H1 (cell line): ENCODE measurements around the gene BAX. TPM values are rescaled to one million over a fixed set of nuclear protein-coding genes. Genes with fewer than 3 reads are reported as not detected.

ENCODE experiments used
- CTCF ChIA-PET: fragments of 300-600 bp; sonication (Branson Sonifier 250); formaldehyde crosslinking; loops from one replicate; lab custom pipeline; 2021; ENCODE audit not compliant: partially characterized antibody; lab: Charles Lee
- POLR2A ChIA-PET: fragments of 300-600 bp; sonication (Branson Sonifier 250); formaldehyde crosslinking; loops from one replicate; lab custom pipeline; 2021; ENCODE audit warnings: inconsistent platforms; ENCODE audit not compliant: partially characterized antibody; lab: Charles Lee
- DNase-seq, 2 experiments: peaks; one replicate each; pipeline versions ENCODE4 v3.0.0 to v3.0.0-alpha.2; 2010 to 2022; ENCODE audit warnings: low spot score in 2 of 2, low read depth in 1 of 2, mixed read lengths in 1 of 2
- FAIRE-seq: peaks from 2 replicates; lab custom pipeline; 2011; peaks lifted over from hg19 to GRCh38; lab: Jason Lieb, UNC
- H2AFZ ChIP-seq: 2 replicates; pipeline ENCODE4 v1.8.1; 2012; ENCODE audit warnings: low read length, inconsistent platforms
- H2AK5ac ChIP-seq: 2 replicates; pipeline ENCODE4 v1.6.1; 2013; ENCODE audit warnings: low read depth, low read length
- H2BK120ac ChIP-seq: replicated peaks from 2 replicates; pipeline ENCODE3; 2013; ENCODE audit warnings: low read depth, low read length, inconsistent platforms
- H2BK12ac ChIP-seq: 2 replicates; pipeline ENCODE4 v1.6.1; 2013; ENCODE audit warnings: low read depth, low read length
- H2BK15ac ChIP-seq: 2 replicates; pipeline ENCODE4 v1.6.1; 2013; ENCODE audit warnings: low read length
- H2BK20ac ChIP-seq: 2 replicates; pipeline ENCODE4 v1.6.1; 2013; ENCODE audit warnings: low read length
- H2BK5ac ChIP-seq: 2 replicates; pipeline ENCODE4 v1.6.1; 2013; ENCODE audit warnings: low read depth, low read length
- H3K14ac ChIP-seq: 2 replicates; pipeline ENCODE4 v1.6.1; 2013; ENCODE audit warnings: inconsistent platforms; ENCODE audit not compliant: insufficient read length
- H3K18ac ChIP-seq: 2 replicates; pipeline ENCODE4 v1.6.1; 2013; ENCODE audit warnings: low read length; ENCODE audit errors: extremely low read depth
- H3K23ac ChIP-seq: 2 replicates; pipeline ENCODE4 v1.6.1; 2013; ENCODE audit warnings: inconsistent platforms; ENCODE audit not compliant: insufficient read length
- H3K23me2 ChIP-seq: 2 replicates; pipeline ENCODE4 v1.6.1; 2013; ENCODE audit warnings: low read depth, low read length
- H3K27ac ChIP-seq: 2 replicates; pipeline ENCODE4 v1.6.1; 2011; ENCODE audit warnings: low read depth, low read length, inconsistent platforms
- H3K27me3 ChIP-seq, 4 experiments: replicated peaks in 1 of 4; 1 replicate in 1 of 4; 2 replicates in 3 of 4; pipeline versions ENCODE4 v1.6.1 to v1.8.1; 2011 to 2013; ENCODE audit warnings: low read length in 3 of 4, mild to moderate bottlenecking in 3 of 4, inconsistent platforms in 2 of 4, mixed read lengths in 2 of 4, moderate library complexity in 1 of 4; ENCODE audit not compliant: control insufficient read depth in 3 of 4, insufficient read depth in 3 of 4; ENCODE audit errors: extremely low read depth in 1 of 4
- H3K36me3 ChIP-seq, 4 experiments: 2 replicates each; pipeline versions ENCODE4 v1.6.1 to v1.8.1; 2011 to 2013; ENCODE audit warnings: mild to moderate bottlenecking in 4 of 4, low read length in 3 of 4, moderate library complexity in 2 of 4, control low read depth in 1 of 4, inconsistent platforms in 1 of 4; ENCODE audit not compliant: insufficient read depth in 4 of 4, control insufficient read depth in 2 of 4
- H3K4ac ChIP-seq: replicated peaks from 2 replicates; pipeline ENCODE3; 2013; ENCODE audit warnings: low read length, low read depth, mixed read lengths, inconsistent platforms; ENCODE audit not compliant: insufficient read length
- H3K4me1 ChIP-seq, 4 experiments: replicated peaks in 1 of 4; 1 replicate in 1 of 4; 2 replicates in 3 of 4; pipeline versions ENCODE4 v1.6.1 to v1.8.1; 2011 to 2013; ENCODE audit warnings: low read length in 3 of 4, inconsistent platforms in 2 of 4, mixed read lengths in 1 of 4; ENCODE audit not compliant: insufficient read depth in 4 of 4, control insufficient read depth in 3 of 4
- H3K4me2 ChIP-seq, 2 experiments: 2 replicates each; pipeline versions ENCODE4 v1.6.1 to v1.8.1; 2011 to 2013; ENCODE audit warnings: low read depth in 2 of 2, low read length in 2 of 2, control low read depth in 1 of 2, inconsistent platforms in 1 of 2, mild to moderate bottlenecking in 1 of 2; ENCODE audit not compliant: insufficient read depth in 1 of 2
- H3K4me3 ChIP-seq, 4 experiments: fragments of 200-600, 300-600 bp in 1 of 4; sonication (generic), shearing (Covaris generic), sonication (Bioruptor Twin) in 1 of 4; 2 replicates each; pipeline versions ENCODE4 v1.5.1 to v1.8.1; 2011 to 2016; ENCODE audit warnings: low read length in 4 of 4, low read depth in 3 of 4, control low read depth in 2 of 4, inconsistent platforms in 2 of 4, mild to moderate bottlenecking in 2 of 4, mixed read lengths in 1 of 4, moderate library complexity in 1 of 4; ENCODE audit not compliant: insufficient read depth in 2 of 4; ENCODE audit errors: extremely low read depth in 1 of 4
- H3K56ac ChIP-seq: replicated peaks from 2 replicates; pipeline ENCODE3; 2013; ENCODE audit warnings: low read depth, mild to moderate bottlenecking, mixed read lengths, low read length, inconsistent platforms; ENCODE audit not compliant: insufficient read length
- H3K79me1 ChIP-seq: 2 replicates; pipeline ENCODE4 v1.6.1; 2013; ENCODE audit warnings: low read depth, low read length, control low read depth
- H3K79me2 ChIP-seq, 2 experiments: 2 replicates each; pipeline versions ENCODE4 v1.6.1 to v1.8.1; 2012 to 2013; ENCODE audit warnings: low read length in 2 of 2, mild to moderate bottlenecking in 2 of 2, inconsistent platforms in 1 of 2; ENCODE audit not compliant: insufficient read depth in 2 of 2, control insufficient read depth in 1 of 2
- H3K9ac ChIP-seq, 4 experiments: replicated peaks in 1 of 4; 1 replicate in 1 of 4; 2 replicates in 3 of 4; pipeline versions ENCODE4 v1.6.1 to v1.8.1; 2011 to 2013; ENCODE audit warnings: low read depth in 3 of 4, low read length in 3 of 4, control low read depth in 2 of 4, mild to moderate bottlenecking in 2 of 4, moderate library complexity in 2 of 4, inconsistent platforms in 1 of 4; ENCODE audit errors: extremely low read depth in 1 of 4
- H3K9me3 ChIP-seq, 2 experiments: 2 replicates each; pipeline versions ENCODE4 v1.6.1 to v1.8.1; 2012 to 2013; ENCODE audit warnings: mild to moderate bottlenecking in 2 of 2, moderate library complexity in 2 of 2, control low read depth in 1 of 2, inconsistent platforms in 1 of 2, low read depth in 1 of 2, low read length in 1 of 2, mixed read lengths in 1 of 2; ENCODE audit not compliant: insufficient read depth in 2 of 2
- H4K20me1 ChIP-seq, 2 experiments: replicated peaks in 1 of 2; 2 replicates each; pipeline versions ENCODE3 to v1.8.1; 2011 to 2013; ENCODE audit warnings: inconsistent platforms in 2 of 2, low read length in 2 of 2, mild to moderate bottlenecking in 1 of 2; ENCODE audit not compliant: insufficient read depth in 2 of 2, control insufficient read depth in 1 of 2
- H4K5ac ChIP-seq: 2 replicates; pipeline ENCODE4 v1.6.1; 2013; ENCODE audit warnings: low read length, low read depth, mixed read lengths, inconsistent platforms; ENCODE audit not compliant: insufficient read length
- H4K8ac ChIP-seq: 2 replicates; pipeline ENCODE4 v1.8.0; 2013; ENCODE audit warnings: mild to moderate bottlenecking, moderate library complexity, low read length, inconsistent platforms; ENCODE audit not compliant: insufficient read depth; ENCODE audit errors: extremely low read depth
- H4K91ac ChIP-seq: replicated peaks from 2 replicates; pipeline ENCODE3; 2013; ENCODE audit warnings: low read length, mixed read lengths, inconsistent platforms; ENCODE audit not compliant: insufficient read length
- CEBPB ChIP-seq: IDR thresholded peaks from 2 replicates; pipeline ENCODE4 v1.6.1; 2012; ENCODE audit warnings: low read depth, low read length
- CREB1 ChIP-seq: IDR thresholded peaks from 2 replicates; pipeline ENCODE4 v1.6.1; 2012; ENCODE audit warnings: inconsistent platforms
- EZH2 ChIP-seq: fragments of 200-600 bp; sonication (generic); IDR thresholded peaks from 2 replicates; pipeline ENCODE4 v1.7.1; 2012; ENCODE audit warnings: low read depth, mild to moderate bottlenecking, moderate library complexity, low read length, inconsistent platforms; ENCODE audit not compliant: severe bottlenecking
- KDM4A ChIP-seq: IDR thresholded peaks from one replicate; pipeline ENCODE4 v1.7.1; 2012; ENCODE audit warnings: low read depth, mild to moderate bottlenecking, moderate library complexity, low read length, inconsistent platforms; ENCODE audit not compliant: severe bottlenecking
- POLR2A ChIP-seq, 2 experiments: IDR thresholded peaks; 1 replicate in 1 of 2; 2 replicates in 1 of 2; pipeline ENCODE4 v1.6.1; 2011; ENCODE audit warnings: low read depth in 2 of 2, low read length in 2 of 2, mild to moderate bottlenecking in 2 of 2; ENCODE audit errors: control extremely low read depth in 1 of 2
- RFX5 ChIP-seq: IDR thresholded peaks from 2 replicates; pipeline ENCODE4 v1.6.1; 2011; ENCODE audit warnings: low read depth, low read length, improper control_type of control experiment, borderline replicate concordance
- RNF2 ChIP-seq: fragments of 200-900, 300-1000 bp; sonication (generic); IDR thresholded peaks from 2 replicates; pipeline ENCODE4 v1.7.1; 2016; ENCODE audit warnings: borderline replicate concordance, low read depth, mild to moderate bottlenecking, antibody characterized with exemption, low read length; ENCODE audit not compliant: poor library complexity, severe bottlenecking; ENCODE audit errors: missing control alignments
- TAF1 ChIP-seq: IDR thresholded peaks from 2 replicates; pipeline ENCODE4 v1.6.1; 2011; ENCODE audit warnings: mild to moderate bottlenecking, low read depth, low read length
- WGBS, 2 experiments: shearing (Covaris generic) in 1 of 2; methylation state at CpG; one replicate each; pipeline versions ENCODE4 v1.1.6 to v1.1.7; 2013 to 2015; ENCODE audit warnings: low lambda C conversion rate in 2 of 2, mixed read lengths in 2 of 2, inconsistent platforms in 1 of 2, low coverage in 1 of 2, missing lambda C conversion rate in 1 of 2; ENCODE audit not compliant: insufficient replicate concordance in 2 of 2, insufficient coverage in 1 of 2, insufficient read length in 1 of 2; ENCODE audit errors: extremely low coverage in 1 of 2, missing lambda C conversion rate in 1 of 2; 5-methylcytosine and 5-hydroxymethylcytosine counted together
- polyA plus RNA-seq, 7 experiments: library from polyadenylated mRNA; depleted of rRNA in 3 of 7; stranded (reverse) in 5 of 7; unstranded in 2 of 7; fragments of >200 nt in 5 of 7; fragments of 200-250 nt in 2 of 7; gene quantifications; 1 replicate in 5 of 7; 2 replicates in 1 of 7; 4 replicates in 1 of 7; pipeline versions ENCODE4 v1.2.1 to v1.2.3, GENCODE V29; 2011 to 2013; ENCODE audit warnings: missing spikeins in 2 of 7, mixed read lengths in 2 of 7
- total RNA-seq: library from RNA; stranded (reverse); fragmentation: NEBNext Ultra II Directional; extraction: Animal tissue kit (Norgen Biotek cat#: 25700); gene quantifications from 2 replicates; pipeline ENCODE4 v1.2.1, GENCODE V29; 2021

BAX gene
- total and polyA plus RNA-seq, 2 of the 8 experiments (the other 6 are each of a cell fraction or from before 2014, with no cell fraction given): 257 to 346 TPM

- H3K27ac ChIP-seq: no peak overlapping the region
- peaks cover 0 to 16% of the 10 kb centered on the region in 2 experiments; a peak in 2 of 4 replicates for H3K79me2 ChIP-seq
- H2AFZ ChIP-seq: no peak overlapping the region
- no peak overlapping the region for H2AK5ac ChIP-seq
- H2BK20ac ChIP-seq: no peak overlapping the region
- FAIRE-seq (no peak), DNase-seq (no peak)
- no peak overlapping the region for H3K4me2 ChIP-seq
- no peak overlapping the region for H4K5ac ChIP-seq
- H2BK12ac ChIP-seq: 0 out of 2 replicates have a peak overlapping the region, but pooled peaks have one; percentile 39
- H2BK5ac ChIP-seq: peak overlapping the region; percentile 75; the same call in 1 of the 2 replicates
- no peak overlapping the region for H3K9ac ChIP-seq
- H4K20me1 ChIP-seq: peaks cover 5 to 15% of the 10 kb centered on the region in 2 experiments
- H2BK15ac ChIP-seq: no peak overlapping the region
- H3K23ac ChIP-seq: no peak overlapping the region
- H3K23me2 ChIP-seq: peaks cover 17% of the 10 kb centered on the region; the same call in 1 of the 2 replicates
- H3K4me3 ChIP-seq: no peak overlapping the region
- POLR2A ChIA-PET: interaction anchor here (0.7 to 2.1 kb wide), 14 partner anchors 9 to 177 kb away, joined by 3 to 19 read pairs (median 4); no protein-coding TSS in a partner anchor
- H3K27me3 ChIP-seq: no peaks in the 10 kb centered on the region
- CTCF ChIA-PET: interaction anchor here (0.7 to 1.9 kb wide), 7 partner anchors 9 to 174 kb away, joined by 3 to 10 read pairs (median 4); no protein-coding TSS in a partner anchor
- no peak overlapping the region for H3K4ac ChIP-seq
- peak overlapping the region; percentile 48 for H3K18ac ChIP-seq
- no peak overlapping the region for H2BK120ac ChIP-seq
- H3K4me1 ChIP-seq: peaks cover 4 to 17% (median 12%) of the 10 kb centered on the region in 4 experiments
- H4K8ac ChIP-seq: peak overlapping the region; percentile 64
- no peaks in the 10 kb centered on the region for H3K9me3 ChIP-seq
- peaks cover 5% of the 10 kb centered on the region for H3K79me1 ChIP-seq
- H4K91ac ChIP-seq: no peak overlapping the region
- WGBS, 2 experiments: 87% methylated on average over 11 of the region's 12 CpGs; no CpG with 5 or more reads in 1 of the 2 experiments
- no peak overlapping the region for H3K56ac ChIP-seq
- H3K14ac ChIP-seq: no peak overlapping the region
- TF ChIP-seq CREB1: no peak
- no peak for TF ChIP-seq KDM4A
- TF ChIP-seq RNF2: no peak
- no peak for TF ChIP-seq CEBPB
- no peak for TF ChIP-seq POLR2A (IDR thresholded peaks at IDR 0.05; ENCODE audit: control extremely low read depth in 1 of 2, low read depth in 2 of 2, low read length in 2 of 2)
- no peak for TF ChIP-seq EZH2
- no peak for TF ChIP-seq RFX5
- TF ChIP-seq TAF1: no peak
- H3K36me3 ChIP-seq: peaks cover 3 to 26% (median 12%) of the 10 kb centered on the region in 4 experiments; a peak in 7 of 8 replicates
Measured at GRCh38 chr19:48961673-48962028, 7.0 kb downstream of the BAX start.
